Stimulated activated CD8-positive, alpha-beta memory T cell treated with anti-CD3 and anti-CD28 coated beads, Interleukin-12 subunit alpha, Interleukin-12 subunit beta, amount 100 ng/mL, for 24 hours (primary cell): Measurements from ENCODE around the gene BMP8A.
"Not testable (repeated sequence)": the region's sequence is repeated elsewhere in the genome, so short reads cannot be mapped to it uniquely, and the experiment has no call there.

ENCODE experiments used
- DNase-seq: peaks from one replicate; pipeline ENCODE4 v3.0.0-alpha.2; 2020; ENCODE audit errors: extremely low read depth

Gene BMP8A

GRCh38 chr1:39507230-39507928, 15.9 kb downstream of the BMP8A start:
- DNase-seq: no peak

- no peak for DNase-seq
These were observed 16.8 kb downstream of the BMP8A start for GRCh38 chr1:39508266-39508665.

GRCh38 chr1:39508857-39509305, 17.4 kb downstream of the BMP8A start:
- DNase-seq: no peak

- no peak for DNase-seq
These were observed 18.0 kb downstream of the BMP8A start for GRCh38 chr1:39509360-39510009.

- not testable (repeated sequence) for DNase-seq
These were observed 19.2 kb downstream of the BMP8A start for GRCh38 chr1:39510570-39511186.

GRCh38 chr1:39511477-39511876, 20.0 kb downstream of the BMP8A start:
- DNase-seq: not testable (repeated sequence)

GRCh38 chr1:39512234-39512847, 20.9 kb downstream of the BMP8A start:
- DNase-seq: not testable (repeated sequence)

- not testable (repeated sequence) for DNase-seq
These were observed 23.3 kb downstream of the BMP8A start for GRCh38 chr1:39514710-39515124.

- not testable (repeated sequence) for DNase-seq
These were observed 24.0 kb downstream of the BMP8A start for GRCh38 chr1:39515131-39516086.

GRCh38 chr1:39516841-39517240, 25.4 kb downstream of the BMP8A start:
- not testable (repeated sequence) for DNase-seq

GRCh38 chr1:39517936-39518335, 26.5 kb downstream of the BMP8A start:
- not testable (repeated sequence) for DNase-seq

- DNase-seq: not testable (repeated sequence)
These were observed 27.9 kb downstream of the BMP8A start for GRCh38 chr1:39519376-39519775.

GRCh38 chr1:39522221-39522620, 30.8 kb downstream of the BMP8A start:
- not testable (repeated sequence) for DNase-seq

- DNase-seq: no peak
These were observed 31.5 kb downstream of the BMP8A start for GRCh38 chr1:39522661-39523567.

GRCh38 chr1:39524171-39524570, 32.7 kb downstream of the BMP8A start:
- DNase-seq: no peak

- DNase-seq: no peak
These were observed 33.3 kb downstream of the BMP8A start for GRCh38 chr1:39524591-39525365.

GRCh38 chr1:39525366-39526165, 34.1 kb downstream of the BMP8A start:
- no peak for DNase-seq

- no peak for DNase-seq
These were observed 35.2 kb downstream of the BMP8A start for GRCh38 chr1:39526466-39527189.
